Peyer's patch (tissue), 4 donors: ENCODE measurements around the gene TNNI3K.

Source experiments
- POLR2A ChIP-seq, 2 donors: fragments of 450-650 bp; IDR thresholded peaks; one replicate each; pipeline ENCODE4 v1.5.1; 2017; ENCODE audit warnings: antibody characterized with exemption in 2 of 2, mild to moderate bottlenecking in 2 of 2, moderate library complexity in 2 of 2
- TF ChIP-seq, protein P1 (sequence below), 6 experiments: fragments of 450-650 bp in 4 of 6; fragments of 200-600 bp in 2 of 6; sonication (generic) in 1 of 6; IDR thresholded peaks; one replicate each; pipeline ENCODE4 v1.5.1; 2017 to 2019; ENCODE audit warnings: antibody characterized with exemption in 6 of 6, mild to moderate bottlenecking in 3 of 6, moderate library complexity in 1 of 6

GRCh38 chr1:74333244-74333643 is 98.1 kb downstream of the TNNI3K start:
- TF ChIP-seq, protein P1, sequence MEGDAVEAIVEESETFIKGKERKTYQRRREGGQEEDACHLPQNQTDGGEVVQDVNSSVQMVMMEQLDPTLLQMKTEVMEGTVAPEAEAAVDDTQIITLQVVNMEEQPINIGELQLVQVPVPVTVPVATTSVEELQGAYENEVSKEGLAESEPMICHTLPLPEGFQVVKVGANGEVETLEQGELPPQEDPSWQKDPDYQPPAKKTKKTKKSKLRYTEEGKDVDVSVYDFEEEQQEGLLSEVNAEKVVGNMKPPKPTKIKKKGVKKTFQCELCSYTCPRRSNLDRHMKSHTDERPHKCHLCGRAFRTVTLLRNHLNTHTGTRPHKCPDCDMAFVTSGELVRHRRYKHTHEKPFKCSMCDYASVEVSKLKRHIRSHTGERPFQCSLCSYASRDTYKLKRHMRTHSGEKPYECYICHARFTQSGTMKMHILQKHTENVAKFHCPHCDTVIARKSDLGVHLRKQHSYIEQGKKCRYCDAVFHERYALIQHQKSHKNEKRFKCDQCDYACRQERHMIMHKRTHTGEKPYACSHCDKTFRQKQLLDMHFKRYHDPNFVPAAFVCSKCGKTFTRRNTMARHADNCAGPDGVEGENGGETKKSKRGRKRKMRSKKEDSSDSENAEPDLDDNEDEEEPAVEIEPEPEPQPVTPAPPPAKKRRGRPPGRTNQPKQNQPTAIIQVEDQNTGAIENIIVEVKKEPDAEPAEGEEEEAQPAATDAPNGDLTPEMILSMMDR (IDR thresholded peaks at IDR 0.05), result no peak
- TF ChIP-seq POLR2A (IDR thresholded peaks at IDR 0.05), result no peak
